HTERT RPE-1 (cell line): ENCODE data around the gene XXYLT1.

Source experiments
- in situ Hi-C: fragments of 300-500 bp; cut with MboI; formaldehyde crosslinking; loops from 4 replicates; pipeline ENCODE4 v1.14.3; 2020; ENCODE audit warnings: low sequenced_read_pairs

The XXYLT1 gene

DNA sequence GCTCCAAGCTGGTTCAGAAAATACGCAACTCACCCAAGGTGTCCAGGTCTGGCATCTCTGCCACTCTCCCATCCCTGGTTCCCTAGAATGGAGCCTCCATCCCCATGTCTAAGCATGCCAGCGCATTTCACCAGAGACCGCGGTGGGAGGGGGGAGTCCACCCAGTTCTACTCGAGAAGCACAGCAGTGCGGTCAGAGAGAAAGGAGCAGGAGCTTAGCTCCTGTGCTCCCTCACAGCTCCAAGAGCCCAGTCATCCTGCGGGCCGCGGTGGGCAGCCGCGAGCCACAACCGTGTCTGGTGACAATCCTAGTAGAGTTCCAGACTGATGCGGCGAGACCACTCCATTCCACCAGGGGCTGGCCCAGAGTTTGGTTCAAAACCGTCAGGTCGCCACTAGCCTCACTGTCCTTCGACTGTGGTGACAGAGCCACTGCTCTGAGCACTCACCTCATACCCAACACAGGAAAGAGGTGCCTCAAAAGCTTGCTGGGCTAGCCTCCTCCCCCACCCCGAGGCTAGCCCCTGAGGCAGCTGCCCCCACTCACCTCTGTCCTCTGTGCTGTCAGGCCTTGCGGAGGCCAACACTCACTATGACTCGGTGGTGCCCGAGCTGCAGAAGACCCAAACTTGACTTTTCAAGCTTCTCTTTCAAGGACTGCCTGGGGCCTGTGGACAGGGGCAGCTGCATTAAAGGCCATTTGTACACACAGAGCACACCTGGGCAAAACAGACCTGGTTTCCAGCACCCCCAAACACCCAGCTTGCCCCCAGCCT is 185.4 kb downstream of the XXYLT1 start:
- in situ Hi-C loops, result no loop called here

DNA sequence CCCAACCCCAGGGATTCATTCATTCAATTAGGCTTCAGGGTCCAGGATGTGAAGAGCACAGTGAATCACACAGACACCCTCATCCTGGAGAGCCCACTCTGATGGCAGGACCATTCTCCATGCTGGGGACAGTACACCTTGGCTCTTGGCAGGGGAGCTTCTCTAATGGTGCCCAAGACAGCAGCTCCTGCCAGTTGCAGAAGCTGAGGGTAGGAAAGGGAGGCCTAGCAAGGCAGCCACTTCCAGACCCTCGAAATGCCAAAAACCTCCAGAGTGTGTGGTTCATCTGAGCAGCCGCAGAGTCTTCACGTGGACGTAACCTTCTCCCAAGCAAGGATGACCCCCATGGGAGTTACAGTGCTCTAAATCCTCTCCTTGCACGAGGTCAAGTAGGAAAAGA is 186.2 kb downstream of the XXYLT1 start:
- in situ Hi-C loops, result no loop called here

- in situ Hi-C loops, result no loop called here
Measured at GRCh38 chr3:195083659-195084058, 187.3 kb downstream of the XXYLT1 start.

GRCh38 chr3:195082811-195083210 is 188.1 kb downstream of the XXYLT1 start:
- in situ Hi-C loops, result no loop called here

DNA sequence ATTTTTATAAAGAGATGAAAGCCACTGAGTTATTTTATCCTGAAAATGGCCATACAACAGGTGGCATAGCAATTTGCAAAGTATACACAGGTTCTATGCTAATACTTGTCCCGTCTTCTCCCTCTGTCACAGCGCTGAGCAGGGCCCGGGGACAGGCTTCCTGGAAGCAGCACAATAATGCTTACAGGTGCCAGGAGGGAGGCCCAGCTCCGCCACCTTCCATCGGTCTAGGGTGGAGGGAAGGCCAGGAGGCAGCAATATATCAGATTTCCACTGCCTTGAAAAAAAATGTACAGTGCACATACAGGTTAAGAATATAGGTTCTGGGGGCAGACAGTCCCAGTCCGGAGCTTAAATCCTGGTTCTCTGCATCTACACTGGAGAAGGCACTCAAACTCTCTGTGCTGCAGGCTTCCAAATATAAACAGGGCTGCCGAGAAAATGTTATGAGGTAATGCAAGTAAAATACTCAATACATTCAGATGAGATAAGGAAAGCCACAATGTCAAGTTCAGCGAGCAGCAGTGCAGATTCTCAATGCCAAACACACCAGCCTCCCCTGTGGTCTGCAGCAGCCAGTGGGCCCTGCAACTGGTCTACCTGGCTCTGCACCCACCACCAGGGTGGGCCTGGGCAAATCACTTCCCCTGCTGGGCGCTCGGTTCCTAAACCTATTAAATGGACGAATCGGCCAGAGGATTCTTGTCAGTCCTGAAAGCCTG is 189.6 kb downstream of the XXYLT1 start:
- in situ Hi-C loops, result no loop called here

GRCh38 chr3:195080571-195081151 is 190.3 kb downstream of the XXYLT1 start:
- in situ Hi-C loops, result no loop called here

GRCh38 chr3:195080125-195080524 is 190.8 kb downstream of the XXYLT1 start:
- in situ Hi-C loops, result no loop called here

DNA sequence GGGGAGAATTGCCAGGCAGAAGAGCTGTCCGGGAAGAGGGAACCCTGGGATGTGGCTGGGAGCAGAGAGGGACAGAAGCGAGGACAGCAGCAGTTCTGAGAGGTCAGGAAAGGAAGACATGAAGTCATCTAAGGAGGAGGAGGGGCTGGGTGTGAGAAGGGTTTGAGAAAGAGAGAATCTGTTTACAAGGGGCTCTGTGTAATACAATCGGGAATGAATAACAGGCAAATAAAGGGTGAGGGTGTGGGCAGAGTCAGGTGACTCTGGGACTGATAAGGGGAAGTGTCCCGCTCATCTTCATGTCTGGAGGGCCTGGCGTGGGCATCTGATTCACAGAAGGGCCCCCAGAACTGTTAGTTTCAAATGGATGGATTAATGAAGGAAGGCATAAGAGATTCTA is 191.3 kb downstream of the XXYLT1 start:
- in situ Hi-C loops, result no loop called here

GRCh38 chr3:195078891-195079440 is 192.0 kb downstream of the XXYLT1 start:
- in situ Hi-C loops, result no loop called here

- in situ Hi-C loops, result no loop called here
Measured at GRCh38 chr3:195077611-195078540, 193.1 kb downstream of the XXYLT1 start.

DNA sequence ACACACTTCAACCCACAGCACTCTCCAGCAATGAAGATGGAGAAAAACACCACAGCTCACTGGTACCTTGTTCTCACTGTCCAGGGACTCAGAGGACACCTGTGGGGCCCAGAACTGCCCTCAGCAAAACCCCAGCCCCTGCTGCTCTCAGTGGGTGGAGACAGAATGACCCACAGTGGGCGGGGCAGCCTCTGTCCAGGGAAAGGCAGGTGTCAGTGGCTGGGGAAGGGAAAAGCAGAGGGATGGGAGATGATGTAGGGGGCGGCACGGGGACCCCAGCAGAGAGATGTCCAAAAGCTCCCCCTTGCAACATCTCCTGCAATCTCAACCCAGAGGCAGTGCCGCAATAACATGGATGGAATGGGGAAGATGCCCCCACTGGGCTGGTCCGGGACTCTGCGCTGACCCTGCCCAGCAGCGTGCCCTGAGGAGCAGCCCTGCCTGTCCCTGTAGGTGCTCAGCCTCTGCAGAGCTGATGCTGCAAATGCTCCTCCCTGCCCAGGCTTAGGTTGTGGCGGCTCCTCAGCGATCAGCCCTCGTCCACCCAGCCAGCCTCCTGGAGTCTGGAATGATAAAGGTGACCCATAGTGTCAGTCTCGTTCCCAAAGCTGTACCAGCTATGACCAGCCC is 193.9 kb downstream of the XXYLT1 start:
- in situ Hi-C loops, result no loop called here

DNA sequence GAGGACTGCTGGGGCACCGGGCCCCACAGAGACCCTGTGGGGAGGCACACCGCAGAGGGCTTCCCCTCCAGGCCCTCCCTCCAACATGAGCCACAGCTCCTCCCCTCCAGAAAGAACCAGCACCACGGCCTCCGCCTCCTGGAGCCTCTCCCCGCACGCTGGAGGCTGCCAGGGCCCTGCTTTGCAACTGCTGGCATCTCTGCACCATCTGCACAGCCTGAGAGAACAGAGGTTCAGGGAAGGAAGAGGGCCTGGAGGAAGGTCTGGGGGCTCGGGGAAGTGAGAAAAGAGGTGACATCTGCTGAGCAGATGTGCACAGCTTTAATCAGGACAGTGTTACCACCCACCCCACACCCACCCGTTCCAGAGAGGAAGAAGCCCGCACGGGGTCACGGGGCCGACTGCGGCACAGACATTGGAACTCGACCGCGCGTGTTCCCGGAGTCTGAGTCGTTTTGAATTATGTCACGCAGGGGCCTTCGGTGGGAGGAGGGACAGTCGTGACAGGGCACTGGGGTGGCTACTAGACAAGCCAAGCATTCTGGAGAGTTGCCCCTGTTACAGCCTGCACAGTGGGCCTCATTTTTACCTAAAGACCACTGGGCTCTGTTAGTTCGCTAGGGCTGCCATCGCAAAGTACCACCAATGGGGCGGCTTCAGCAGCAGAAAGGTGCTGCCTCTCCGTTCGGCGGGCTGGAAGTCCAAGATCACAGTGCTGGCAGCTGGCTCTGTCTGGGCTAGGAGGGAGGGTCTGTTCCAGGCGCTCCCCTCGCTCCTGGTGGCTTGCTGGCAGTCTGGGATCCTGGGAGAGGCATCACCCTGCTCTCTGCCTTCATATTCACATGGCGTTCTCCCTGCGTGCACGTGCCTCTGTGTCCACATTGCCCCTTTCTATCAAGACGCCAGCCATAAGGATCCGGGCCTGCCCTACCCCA is 194.8 kb downstream of the XXYLT1 start:
- in situ Hi-C loops, result no loop called here

GRCh38 chr3:195075199-195075940 is 195.6 kb downstream of the XXYLT1 start:
- in situ Hi-C loops, result no loop called here

DNA sequence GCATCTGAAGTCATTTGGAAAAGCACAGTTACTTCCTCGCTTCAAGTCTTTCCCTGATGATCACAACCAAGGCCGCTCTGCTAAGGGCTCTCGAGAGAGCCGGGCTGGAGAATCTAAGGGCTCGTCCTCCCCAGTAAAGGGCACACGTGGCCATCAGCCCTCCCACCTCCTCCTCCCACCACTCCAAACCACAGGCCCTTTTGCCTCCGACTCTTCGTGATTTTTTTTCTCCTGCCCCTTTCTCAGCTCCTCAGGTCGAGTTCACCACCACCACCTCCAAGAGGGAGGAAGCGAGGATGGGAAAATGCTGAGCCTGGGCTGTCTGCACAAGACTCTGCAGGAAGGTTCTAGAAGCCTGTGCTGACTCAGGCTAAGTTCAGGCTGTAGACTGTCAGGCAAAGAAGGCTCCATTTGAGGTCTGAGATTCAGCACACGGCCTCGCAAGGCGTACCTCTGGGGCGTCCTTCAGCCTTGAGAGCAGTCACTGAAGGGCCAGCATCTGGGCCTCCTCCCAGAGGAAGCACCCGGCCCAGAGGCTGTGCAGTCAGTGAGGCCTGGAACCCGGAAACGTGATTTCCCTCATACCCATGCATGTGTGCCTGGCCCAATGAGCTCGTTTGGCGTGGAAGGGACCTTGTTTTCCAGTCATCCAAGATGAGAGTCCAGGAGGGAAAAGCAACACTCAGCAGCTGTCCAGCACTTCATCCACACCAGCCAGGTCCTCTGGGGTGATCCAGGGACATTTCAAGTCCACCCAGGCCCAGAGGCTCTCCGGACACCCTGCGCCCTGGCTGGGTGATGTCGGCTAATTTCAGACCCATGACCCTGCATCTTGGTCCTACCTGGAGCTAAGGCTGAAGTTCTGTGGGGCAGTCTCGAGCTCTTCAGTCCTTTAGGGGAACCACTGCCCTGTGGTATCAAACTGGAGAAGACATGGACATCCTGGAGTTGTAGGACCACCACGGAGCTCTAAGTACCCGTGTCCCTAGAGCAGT is 196.8 kb downstream of the XXYLT1 start:
- in situ Hi-C loops, result no loop called here

GRCh38 chr3:195072916-195073564 is 197.9 kb downstream of the XXYLT1 start:
- in situ Hi-C loops, result no loop called here

DNA sequence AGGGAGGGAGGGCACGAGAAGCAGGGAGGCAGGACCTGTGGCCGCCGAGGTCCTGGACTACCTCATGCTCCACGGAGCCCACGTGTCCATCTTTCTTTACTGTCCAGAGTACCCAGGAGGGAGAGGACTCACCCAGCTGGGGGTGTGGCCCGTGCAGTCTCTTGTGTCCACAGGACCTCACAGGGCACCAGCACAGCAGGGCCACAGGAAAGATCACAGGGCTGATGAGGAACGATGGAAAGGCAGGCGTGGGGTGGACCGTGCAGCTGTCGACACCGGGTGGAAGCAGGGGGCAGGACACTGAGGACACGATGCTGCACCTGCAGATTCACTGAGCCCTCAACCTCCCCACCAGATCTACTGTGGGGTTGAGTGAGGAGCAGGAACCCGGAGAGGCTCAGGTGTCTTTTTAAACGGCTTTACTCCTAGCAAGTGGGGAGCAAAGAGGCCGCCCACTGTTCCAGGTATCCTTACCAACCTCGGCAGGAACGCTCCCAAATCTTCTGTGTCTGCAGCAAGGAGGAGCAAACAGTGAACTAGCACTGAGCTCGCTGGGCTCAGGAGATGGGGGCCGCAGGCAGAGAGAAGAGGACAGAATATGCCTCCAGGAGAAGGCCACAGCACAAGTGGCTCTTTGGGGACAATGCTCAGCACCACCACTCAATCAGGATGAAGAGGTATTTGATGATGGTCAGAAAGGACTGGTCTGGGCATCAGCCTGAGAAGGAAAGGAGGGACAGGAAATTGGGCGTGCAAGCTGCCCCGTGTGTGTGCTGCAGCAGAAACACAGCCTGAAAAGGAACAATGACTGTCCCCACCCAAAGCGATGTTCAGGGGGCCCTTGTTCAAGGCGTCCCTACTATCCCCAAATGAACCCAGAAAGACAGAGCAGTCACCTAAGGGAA is 198.8 kb downstream of the XXYLT1 start:
- in situ Hi-C loops, result no loop called here
